Superior temporal gyrus (tissue), 1 donor: ENCODE data around the gene SLC9A9.
A peak's percentile ranks its signal among the peaks of the same experiment; 100 is the strongest.

ENCODE experiments used
- DNase-seq: peaks from one replicate; pipeline ENCODE4 v3.0.0-alpha.2; 2016; ENCODE audit errors: extremely low spot score

SLC9A9 gene

DNA sequence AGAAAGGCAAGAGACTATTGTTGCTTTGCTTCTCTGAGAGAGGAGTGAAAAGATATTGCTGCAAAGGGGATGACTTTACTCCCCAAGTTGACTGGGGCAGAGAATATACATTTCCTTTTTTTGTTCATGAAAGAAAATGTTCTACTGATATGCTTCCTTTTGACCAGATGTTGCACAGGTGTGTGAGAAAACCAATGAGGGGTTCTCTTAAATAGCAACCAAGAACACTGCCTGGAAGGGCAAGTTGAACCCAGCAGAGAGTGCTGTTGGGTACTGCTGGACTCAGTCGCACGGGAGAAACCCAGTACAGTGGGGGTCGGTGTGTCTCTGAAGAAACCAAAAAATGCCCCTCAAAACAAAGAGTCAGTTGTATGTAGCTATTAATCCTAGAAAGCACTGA is 627.5 kb downstream of the SLC9A9 start:
- DNase-seq = no peak

DNA sequence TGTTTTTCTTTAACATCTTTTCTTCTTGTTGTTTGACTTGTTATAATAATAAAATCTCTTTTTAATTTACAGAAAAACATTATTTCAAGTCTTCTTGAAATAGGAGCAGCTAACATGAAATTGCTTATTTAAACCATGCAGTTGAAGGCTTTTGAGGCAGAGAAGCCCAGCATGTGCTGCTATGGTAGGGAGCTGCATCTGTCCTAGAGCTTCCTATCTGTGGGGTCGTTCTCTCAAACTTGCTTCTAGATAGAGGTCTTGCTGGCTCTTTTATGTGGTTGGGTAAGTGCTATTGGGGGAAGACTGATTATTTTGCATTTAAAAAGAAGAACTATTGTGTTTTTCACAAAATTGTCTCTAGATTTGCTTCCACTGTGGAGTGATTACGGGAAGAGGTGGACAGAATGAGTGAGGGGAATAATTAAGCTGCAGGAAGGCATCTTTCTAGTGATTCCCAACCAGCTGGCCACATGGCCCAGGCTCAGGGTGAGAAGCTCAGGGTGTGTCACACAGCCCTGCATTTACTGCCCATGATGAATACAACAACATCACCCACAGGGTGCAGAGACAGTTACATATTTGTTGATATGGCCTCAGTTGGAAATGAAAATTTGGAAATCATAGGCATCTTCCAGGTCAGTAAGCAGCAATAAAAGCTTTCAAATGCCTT is 630.0 kb downstream of the SLC9A9 start:
- DNase-seq = no peak

DNA sequence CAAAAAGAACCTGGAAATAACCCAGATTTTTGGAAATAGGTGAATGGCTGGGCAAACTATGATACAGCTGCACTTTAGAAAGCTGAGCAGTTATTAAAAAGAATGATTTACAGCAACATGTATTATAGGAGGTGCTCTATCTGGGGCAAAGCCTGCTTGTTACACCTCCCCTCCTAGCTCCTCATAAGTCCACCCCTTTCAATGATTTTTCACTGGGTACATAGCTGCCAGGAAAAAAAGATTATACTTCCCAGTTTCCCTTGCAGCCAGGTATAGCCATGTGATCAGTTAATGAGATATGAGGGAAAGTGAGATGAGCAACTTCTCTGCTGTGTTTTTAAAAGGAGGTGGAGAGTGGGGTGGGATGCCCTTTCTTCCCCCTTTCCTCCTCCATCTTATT is 631.0 kb downstream of the SLC9A9 start:
- DNase-seq = no peak

DNA sequence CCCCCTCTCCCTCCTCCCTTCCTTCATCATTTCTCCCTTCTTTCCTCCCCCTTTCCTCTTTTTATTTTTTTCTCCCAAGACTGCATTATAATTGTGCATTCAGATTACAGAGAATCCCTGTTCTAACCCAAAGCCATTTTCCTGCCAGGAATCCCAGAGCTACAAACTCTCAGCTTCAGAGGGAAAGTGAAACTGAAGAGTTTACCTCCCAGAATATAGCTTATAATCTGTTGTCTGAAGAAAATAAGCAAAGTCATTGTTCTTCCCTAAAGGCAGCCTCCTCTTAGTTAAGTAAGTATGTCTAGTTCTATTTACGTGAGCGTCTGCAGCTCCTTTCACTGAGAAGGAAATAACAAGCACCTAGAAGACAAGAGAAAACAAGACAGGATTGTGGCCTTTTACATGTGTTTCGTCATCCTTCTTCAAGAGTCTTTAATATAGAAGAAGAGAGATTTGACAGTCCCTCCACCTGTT is 631.5 kb downstream of the SLC9A9 start:
- peak; percentile 24 for DNase-seq
